Thymus (tissue), 11 donors: ENCODE measurements around the gene VPS37C. TPM values are rescaled to one million over a fixed set of nuclear protein-coding genes. Genes with fewer than 3 reads are reported as not detected.
A peak's percentile ranks its signal among the peaks of the same experiment; 100 is the strongest.

Source experiments
- DNase-seq, 9 donors: peaks; one replicate each; pipeline ENCODE4 v3.0.0-alpha.2; 2013; ENCODE audit warnings: low spot score in 9 of 9, low read depth in 6 of 9, missing footprints in 1 of 9
- H3K27ac ChIP-seq, 2 donors: one replicate each; pipeline ENCODE4 v1.5.1; 2013; ENCODE audit warnings: control low read depth in 1 of 2, low read depth in 1 of 2, low read length in 1 of 2, mild to moderate bottlenecking in 1 of 2, moderate library complexity in 1 of 2
- H3K27me3 ChIP-seq, 2 donors: one replicate each; pipeline ENCODE4 v1.5.1; 2013; ENCODE audit warnings: low read length in 1 of 2; ENCODE audit not compliant: control insufficient read depth in 2 of 2, insufficient read depth in 1 of 2
- H3K36me3 ChIP-seq, 2 donors: one replicate each; pipeline ENCODE4 v1.5.1; 2013; ENCODE audit warnings: low read length in 1 of 2, mild to moderate bottlenecking in 1 of 2, moderate library complexity in 1 of 2; ENCODE audit not compliant: control insufficient read depth in 2 of 2, insufficient read depth in 2 of 2
- H3K4me1 ChIP-seq, 2 donors: one replicate each; pipeline ENCODE4 v1.5.1; 2013; ENCODE audit warnings: low read length in 2 of 2; ENCODE audit not compliant: control insufficient read depth in 2 of 2, insufficient read depth in 2 of 2
- H3K4me3 ChIP-seq, 2 donors: one replicate each; pipeline ENCODE4 v1.5.1; 2013; ENCODE audit warnings: low read length in 2 of 2, control low read depth in 1 of 2, mild to moderate bottlenecking in 1 of 2
- H3K9me3 ChIP-seq, 2 donors: one replicate each; pipeline ENCODE4 v1.5.1; 2013; ENCODE audit warnings: low read length in 1 of 2, mild to moderate bottlenecking in 1 of 2; ENCODE audit not compliant: control insufficient read depth in 2 of 2, insufficient read depth in 1 of 2
- WGBS: extraction: QIAGEN DNeasy Blood & Tissue Kit; methylation state at CpG from one replicate; pipeline ENCODE4 v1.1.7; 2013; 5-methylcytosine and 5-hydroxymethylcytosine counted together
- polyA plus RNA-seq: library from polyadenylated mRNA; stranded (reverse); fragments of 200-250 nt; gene quantifications from one replicate; pipeline ENCODE4 v1.2.3, GENCODE V29; 2013
- total RNA-seq: library from RNA; stranded (reverse); fragments of 120-200 nt; gene quantifications from one replicate; pipeline ENCODE4 v1.2.4, GENCODE V29; 2013
- donor health status: healthy.

VPS37C gene
- total and polyA plus RNA-seq, 2 donors, result 3.5 to 9.4 TPM

DNA sequence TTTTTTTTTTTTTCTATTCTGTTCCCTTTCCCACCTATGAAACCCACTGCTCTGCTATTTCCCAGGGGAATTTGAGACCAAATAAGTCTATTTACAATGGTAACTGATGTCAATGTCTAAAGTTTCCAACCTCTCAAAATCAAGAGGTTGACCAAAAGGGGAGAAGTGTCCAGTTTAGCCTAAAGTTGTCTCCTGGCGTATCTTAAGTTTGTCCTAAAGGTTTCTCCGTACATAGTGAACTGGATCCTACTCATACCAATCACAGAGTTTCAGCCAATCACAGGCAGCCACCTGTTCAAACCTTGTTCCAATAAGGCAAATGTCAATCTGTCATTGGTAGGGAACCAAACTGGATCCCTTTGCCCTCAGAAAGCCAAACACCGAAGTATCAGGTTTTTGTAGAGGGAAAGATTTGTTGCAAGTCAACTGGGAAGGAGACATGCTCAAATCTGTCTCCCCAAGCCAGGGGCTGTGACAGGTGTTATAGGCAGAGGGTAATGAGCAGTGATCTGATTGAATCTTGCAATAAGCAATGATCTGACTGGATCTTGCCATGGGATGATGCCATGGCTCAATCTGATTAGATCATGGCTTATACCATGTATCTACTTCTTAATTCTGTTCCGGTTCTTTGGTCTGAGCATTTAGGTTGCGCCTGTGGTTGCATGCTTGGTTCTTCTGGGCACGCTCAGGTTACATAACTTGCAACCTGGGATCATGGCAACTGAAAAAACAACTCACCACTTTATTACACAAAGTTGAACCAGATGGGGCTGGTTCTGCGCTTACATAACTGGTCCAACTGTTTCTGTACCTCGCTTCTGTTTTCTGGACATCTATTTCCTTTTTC lies 1.1 kb upstream of the VPS37C start:
- Histone ChIP-seq H3K4me1 (peaks cover 10 to 37% of the 10 kb centered on the region in 2 donors), H3K27ac (peak overlapping the region; percentile 15 to 80), H3K9me3 (no peaks in the 10 kb centered on the region), H3K36me3 (no peaks in the 10 kb centered on the region), H3K4me3 (peak overlapping the region; percentile 40 to 80), H3K27me3 (no peaks in the 10 kb centered on the region)
- WGBS, result 92% methylated on average over 8 of the region's 8 CpGs
- peak in 1 of 9 donors; percentile 40 for DNase-seq

- 28% methylated on average over 25 of the region's 25 CpGs for WGBS
- H3K4me1 ChIP-seq, result peaks cover 10 to 37% of the 10 kb centered on the region in 2 donors
- no peaks in the 10 kb centered on the region for H3K9me3 ChIP-seq
- peak in 1 of 9 donors; percentile 47 for DNase-seq
- no peaks in the 10 kb centered on the region for H3K36me3 ChIP-seq
- peak overlapping the region; percentile 61 to 80 for H3K4me3 ChIP-seq
- H3K27ac ChIP-seq, result peak overlapping the region; percentile 85 to 99
- H3K27me3 ChIP-seq, result no peaks in the 10 kb centered on the region
Observed at GRCh38 chr11:61160487-61161189, 588 bp downstream of the VPS37C start.

DNA sequence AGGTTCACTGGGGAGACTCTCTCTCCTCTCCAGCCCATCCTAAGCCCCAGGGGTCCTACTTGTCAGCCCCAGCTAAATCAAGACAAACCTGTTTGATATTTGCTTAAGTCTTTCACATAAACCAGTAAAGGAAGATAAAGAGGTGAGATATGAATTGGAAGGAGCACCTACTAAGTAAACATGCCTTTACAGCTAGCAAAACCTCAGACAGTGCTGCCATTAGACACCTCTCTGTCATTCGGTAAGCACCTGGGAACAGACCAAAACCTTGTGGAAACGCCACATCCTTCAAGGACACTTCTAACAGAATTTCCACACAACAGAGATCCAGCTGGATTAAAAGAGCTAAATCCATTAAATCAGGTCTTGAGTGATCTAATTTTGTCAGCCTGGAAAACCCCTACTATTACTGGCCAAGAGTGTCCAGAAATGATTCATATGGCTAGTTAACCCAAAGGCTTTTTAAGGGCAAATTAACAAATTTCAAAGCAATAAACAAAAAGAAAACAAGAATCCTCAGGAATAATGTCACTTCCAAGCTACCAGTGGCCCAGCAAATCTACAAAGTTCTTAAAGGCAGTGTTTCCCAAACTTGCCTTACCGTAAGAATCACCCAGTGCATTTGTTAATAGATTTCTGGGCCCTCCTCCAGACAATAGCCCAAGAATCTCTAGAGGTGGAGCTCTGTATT lies 2.4 kb downstream of the VPS37C start:
- Histone ChIP-seq H3K36me3 (no peaks in the 10 kb centered on the region), H3K27ac (peak overlapping the region; percentile 65 to 67), H3K27me3 (no peaks in the 10 kb centered on the region), H3K4me1 (peaks cover 10 to 31% of the 10 kb centered on the region in 2 donors), H3K4me3 (no peak overlapping the region), H3K9me3 (peaks cover 0 to 8% of the 10 kb centered on the region in 2 donors)
- DNase-seq, result no peak
- 88% methylated on average over 3 of the region's 3 CpGs for WGBS

GRCh38 chr11:61157743-61158142 lies 3.5 kb downstream of the VPS37C start:
- Histone ChIP-seq H3K27me3 (no peaks in the 10 kb centered on the region), H3K9me3 (peaks cover 0 to 12% of the 10 kb centered on the region in 2 donors), H3K27ac (peak overlapping the region; percentile 9 to 27), H3K36me3 (no peaks in the 10 kb centered on the region), H3K4me3 (no peak overlapping the region), H3K4me1 (peaks cover 10 to 31% of the 10 kb centered on the region in 2 donors)
- DNase-seq, result peak in 1 of 9 donors; percentile 60
- 77% methylated on average over 3 of the region's 3 CpGs for WGBS

- H3K4me1 ChIP-seq, result peaks cover 8 to 18% of the 10 kb centered on the region in 2 donors
- whole genome bisulfite sequencing, result 96% methylated on average over 5 of the region's 5 CpGs
- H3K4me3 ChIP-seq, result no peak overlapping the region
- H3K36me3 ChIP-seq, result no peaks in the 10 kb centered on the region
- H3K9me3 ChIP-seq, result peaks cover 0 to 12% of the 10 kb centered on the region in 2 donors
- H3K27me3 ChIP-seq, result no peaks in the 10 kb centered on the region
- no peak for DNase-seq
- no peak overlapping the region for H3K27ac ChIP-seq
Observed at GRCh38 chr11:61155741-61156140, 5.5 kb downstream of the VPS37C start.

- Histone ChIP-seq H3K4me1 (peaks cover 4 to 14% of the 10 kb centered on the region in 2 donors), H3K27me3 (no peaks in the 10 kb centered on the region), H3K4me3 (no peak overlapping the region), H3K27ac (no peak overlapping the region), H3K9me3 (peaks cover 0 to 12% of the 10 kb centered on the region in 2 donors), H3K36me3 (no peaks in the 10 kb centered on the region)
- DNase-seq, result no peak
- 98% methylated on average over 1 of the region's 1 CpG for WGBS
Observed at GRCh38 chr11:61155312-61155711, 5.9 kb downstream of the VPS37C start.

DNA sequence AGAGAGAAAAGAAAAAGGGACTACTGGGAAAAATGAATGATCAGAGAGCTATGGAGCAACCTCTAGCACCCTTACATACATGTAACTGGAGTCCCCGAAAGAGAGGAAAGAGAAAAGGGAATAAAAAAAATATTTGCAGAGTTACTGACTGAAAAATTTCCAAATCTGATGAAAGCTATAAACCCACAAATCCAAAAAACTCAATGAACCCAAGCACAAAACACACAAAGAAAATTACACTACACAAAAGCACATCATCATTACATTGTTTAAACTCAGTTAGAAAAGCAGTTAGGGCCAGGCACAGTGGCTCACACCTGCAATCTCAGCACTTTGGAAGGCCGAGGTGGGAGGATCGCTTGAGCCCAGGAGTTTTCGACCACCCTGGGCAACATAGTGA lies 6.7 kb downstream of the VPS37C start:
- H3K36me3 ChIP-seq, result no peaks in the 10 kb centered on the region
- peaks cover 0 to 12% of the 10 kb centered on the region in 2 donors for H3K9me3 ChIP-seq
- no peaks in the 10 kb centered on the region for H3K27me3 ChIP-seq
- 98% methylated on average over 4 of the region's 4 CpGs for WGBS
- DNase-seq, result no peak
- peaks cover 6 to 16% of the 10 kb centered on the region in 2 donors for H3K4me1 ChIP-seq
- no peak overlapping the region for H3K4me3 ChIP-seq
- H3K27ac ChIP-seq, result no peak overlapping the region

DNA sequence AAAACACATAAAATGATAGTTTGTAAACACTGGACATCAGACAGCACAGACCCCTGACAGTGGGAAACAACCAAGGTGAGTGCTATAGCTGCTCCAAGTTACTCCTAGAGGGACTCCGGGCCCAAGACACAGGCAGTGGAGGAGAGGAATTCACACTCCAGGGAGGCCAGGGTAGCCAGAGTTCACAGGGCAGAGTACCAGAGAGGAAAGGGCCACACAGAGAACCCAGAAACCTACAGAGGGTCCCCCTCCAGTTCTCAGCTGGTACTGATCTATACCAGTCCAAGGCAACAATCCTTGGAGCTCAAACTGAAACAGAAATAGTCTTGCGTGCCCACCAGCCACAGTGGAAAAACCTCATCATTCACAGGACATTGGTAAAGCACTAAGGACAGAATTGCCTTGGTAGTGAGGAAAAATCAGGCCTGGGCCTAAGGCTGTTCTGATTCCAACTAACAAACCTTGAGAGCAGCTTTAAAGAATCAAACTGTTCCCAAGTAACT lies 7.6 kb downstream of the VPS37C start:
- WGBS, result 96% methylated on average over 2 of the region's 2 CpGs
- Histone ChIP-seq H3K27ac (peak overlapping the region in 1 of 2 donors; percentile 43), H3K27me3 (no peaks in the 10 kb centered on the region), H3K9me3 (peaks cover 0 to 12% of the 10 kb centered on the region in 2 donors), H3K4me1 (peaks cover 6 to 11% of the 10 kb centered on the region in 2 donors), H3K36me3 (no peaks in the 10 kb centered on the region), H3K4me3 (no peak overlapping the region)
- DNase-seq, result no peak
